SK-N-SH (cell line): ENCODE measurements around the gene MDM4. TPM values are rescaled to one million over a fixed set of nuclear protein-coding genes. Genes with fewer than 3 reads are reported as not detected.

Experiments
- CTCF ChIA-PET: fragments of 300-600, 350-600 bp; formaldehyde crosslinking; extraction: SDS; loops from one replicate; lab custom pipeline; 2021; lab: Yijun Ruan, JAX
- POLR2A ChIA-PET: fragments of 350-600 bp; sonication (Branson Sonifier 250); formaldehyde crosslinking; extraction: SDS; loops from one replicate; lab custom pipeline; 2020; ENCODE audit warnings: antibody characterized with exemption, inconsistent platforms; lab: Yijun Ruan, JAX
- DNase-seq: peaks from one replicate; pipeline ENCODE4 v3.0.0; 2012
- H2AFZ ChIP-seq: fragments of 200-600 bp; sonication (generic); 2 replicates; pipeline ENCODE4 v1.8.1; 2016; ENCODE audit warnings: antibody characterized with exemption, mild to moderate bottlenecking, low read depth
- H3F3A ChIP-seq: fragments of 200-600 bp; sonication (generic); replicated peaks from 2 replicates; pipeline ENCODE3; 2016; ENCODE audit warnings: antibody characterized with exemption, mild to moderate bottlenecking; ENCODE audit not compliant: insufficient read depth
- H3K27ac ChIP-seq, 2 experiments: fragments of 200-500 bp in 1 of 2; fragments of 200-600 bp in 1 of 2; sonication (Bioruptor generic) in 1 of 2; sonication (generic), shearing (Covaris generic) in 1 of 2; 2 replicates each; pipeline versions ENCODE4 v1.5.1 to v1.6.1; 2014 to 2016; ENCODE audit warnings: low read depth in 2 of 2, inconsistent platforms in 1 of 2, low read length in 1 of 2, mild to moderate bottlenecking in 1 of 2, mixed read lengths in 1 of 2
- H3K27me3 ChIP-seq: fragments of 200-600 bp; sonication (generic), shearing (Covaris generic); 2 replicates; pipeline ENCODE4 v1.6.1; 2016; ENCODE audit warnings: mixed run types; ENCODE audit not compliant: insufficient read depth
- H3K36me3 ChIP-seq, 2 experiments: fragments of 200-500 bp in 1 of 2; fragments of 200-600 bp in 1 of 2; sonication (Bioruptor generic) in 1 of 2; sonication (generic) in 1 of 2; replicated peaks in 1 of 2; 2 replicates each; pipeline versions ENCODE3 to v1.5.1; 2014 to 2016; ENCODE audit warnings: low read length in 1 of 2, mild to moderate bottlenecking in 1 of 2; ENCODE audit not compliant: insufficient read depth in 2 of 2, control insufficient read depth in 1 of 2
- H3K4me1 ChIP-seq, 2 experiments: fragments of 200-500 bp in 1 of 2; fragments of 200-600 bp in 1 of 2; sonication (Bioruptor generic) in 1 of 2; sonication (generic), shearing (Covaris generic) in 1 of 2; 2 replicates each; pipeline versions ENCODE4 v1.5.1 to v1.6.1; 2014 to 2016; ENCODE audit warnings: low read depth in 1 of 2, low read length in 1 of 2, mixed run types in 1 of 2; ENCODE audit not compliant: insufficient read depth in 2 of 2, control insufficient read depth in 1 of 2
- H3K4me2 ChIP-seq: fragments of 200-600 bp; sonication (generic), shearing (Covaris generic); 2 replicates; pipeline ENCODE4 v1.6.1; 2017; ENCODE audit warnings: mixed run types
- H3K4me3 ChIP-seq, 2 experiments: fragments of 200-500 bp in 1 of 2; fragments of 200-600 bp in 1 of 2; sonication (Bioruptor generic) in 1 of 2; sonication (generic), shearing (Covaris generic) in 1 of 2; 2 replicates each; pipeline versions ENCODE4 v1.5.1 to v1.8.1; 2014 to 2016; ENCODE audit warnings: low read depth in 2 of 2, inconsistent platforms in 1 of 2, low read length in 1 of 2, mild to moderate bottlenecking in 1 of 2, mixed read lengths in 1 of 2, moderate library complexity in 1 of 2
- H3K79me2 ChIP-seq: fragments of 200-600 bp; sonication (generic); 2 replicates; pipeline ENCODE4 v1.8.1; 2017; ENCODE audit warnings: mild to moderate bottlenecking; ENCODE audit not compliant: insufficient read depth
- H3K9ac ChIP-seq: fragments of 200-600 bp; sonication (generic); 2 replicates; pipeline ENCODE4 v1.6.1; 2017; ENCODE audit warnings: mixed run types
- H3K9me2 ChIP-seq: fragments of 200-600 bp; sonication (generic); 2 replicates; pipeline ENCODE4 v1.6.1; 2017; ENCODE audit warnings: mixed run types
- H3K9me3 ChIP-seq: fragments of 200-600 bp; sonication (generic); 2 replicates; pipeline ENCODE4 v1.6.1; 2017; ENCODE audit warnings: mixed run types, mild to moderate bottlenecking, moderate library complexity
- H4K20me1 ChIP-seq: fragments of 200-600 bp; sonication (generic); 2 replicates; pipeline ENCODE4 v1.6.1; 2017; ENCODE audit warnings: mild to moderate bottlenecking, mixed run types; ENCODE audit not compliant: insufficient read depth
- CHD2 ChIP-seq: fragments of 150-350 bp; IDR thresholded peaks from 2 replicates; pipeline ENCODE4 v1.6.1; 2018; ENCODE audit warnings: low read length; ENCODE audit not compliant: partially characterized antibody
- EP300 ChIP-seq, 2 experiments: IDR thresholded peaks; 2 replicates each; pipeline versions ENCODE4 v1.4.0 to v1.6.1; 2012; ENCODE audit warnings: borderline replicate concordance in 1 of 2, low read depth in 1 of 2, low read length in 1 of 2
- FOXM1 ChIP-seq: IDR thresholded peaks from 2 replicates; pipeline ENCODE4 v1.4.0; 2012; ENCODE audit warnings: low read depth, mild to moderate bottlenecking
- GATA2 ChIP-seq: sonication (generic); formaldehyde crosslinking; IDR thresholded peaks from 2 replicates; pipeline ENCODE4 v1.5.0; 2020; ENCODE audit warnings: mild to moderate bottlenecking, missing genetic modification reagents
- IRF3 ChIP-seq: fragments of 150-350 bp; IDR thresholded peaks from 2 replicates; pipeline ENCODE4 v1.6.1; 2016; ENCODE audit warnings: mild to moderate bottlenecking, low read depth, low read length
- JUND ChIP-seq: IDR thresholded peaks from 2 replicates; pipeline ENCODE4 v1.4.0; 2012
- MEF2A ChIP-seq: IDR thresholded peaks from 2 replicates; pipeline ENCODE4 v1.4.0; 2012; ENCODE audit warnings: low read depth, borderline replicate concordance
- NRF1 ChIP-seq: IDR thresholded peaks from 2 replicates; pipeline ENCODE4 v1.6.1; 2012; ENCODE audit warnings: low read depth, mild to moderate bottlenecking, low read length
- POLR2AphosphoS5 ChIP-seq: IDR thresholded peaks from 2 replicates; pipeline ENCODE4 v1.6.1; 2012; ENCODE audit warnings: low read depth, low read length
- RCOR1 ChIP-seq: fragments of 150-350 bp; IDR thresholded peaks from 2 replicates; pipeline ENCODE4 v1.6.1; 2017; ENCODE audit warnings: antibody characterized with exemption, low read length
- SMC3 ChIP-seq: IDR thresholded peaks from 2 replicates; pipeline ENCODE4 v1.6.1; 2012; ENCODE audit warnings: low read depth, low read length, improper control_type of control experiment
- TCF12 ChIP-seq: IDR thresholded peaks from 2 replicates; pipeline ENCODE4 v1.4.0; 2012
- USF1 ChIP-seq: IDR thresholded peaks from 2 replicates; pipeline ENCODE4 v1.4.0; 2012; ENCODE audit warnings: low read depth, borderline replicate concordance
- ZBTB33 ChIP-seq: IDR thresholded peaks from 2 replicates; pipeline ENCODE4 v1.4.0; 2012; ENCODE audit warnings: low read depth, borderline replicate concordance
- WGBS: methylation state at CpG from one replicate; pipeline ENCODE4 v1.1.6; 2017; ENCODE audit warnings: low lambda C conversion rate; 5-methylcytosine and 5-hydroxymethylcytosine counted together
- polyA plus RNA-seq, 3 experiments: library from polyadenylated mRNA; depleted of rRNA; stranded (reverse); fragments of >200 nt; gene quantifications; 2 replicates each; pipeline ENCODE4 v1.2.3, GENCODE V29; 2012

Gene MDM4
- polyA plus RNA-seq, 1 of the 3 experiments (the other 2 are of a cell fraction) = 6.2 TPM

GRCh38 chr1:204478921-204479320 lies 37.3 kb upstream of the MDM4 start:
- no peak overlapping the region for H3K4me2 ChIP-seq
- ChIA-PET CTCF (interaction anchor here (0.6 to 2.5 kb wide), 11 partner anchors 9 to 115 kb away, joined by 3 to 18 read pairs (median 5); partner anchors contain the start of gene PIK3C2B), POLR2A (no interaction called here)
- H3K9me2 ChIP-seq = no peaks in the 10 kb centered on the region
- TF ChIP-seq RCOR1 = no peak
- no peak for TF ChIP-seq MEF2A
- no peak for TF ChIP-seq JUND
- no peak for TF ChIP-seq SMC3
- TF ChIP-seq NRF1 = no peak
- no peak for TF ChIP-seq USF1
- TF ChIP-seq EP300 (IDR thresholded peaks at IDR 0.05; ENCODE audit: borderline replicate concordance in 1 of 2, low read depth in 1 of 2, low read length in 1 of 2) = no peak
- no peak for TF ChIP-seq ZBTB33
- TF ChIP-seq CHD2 = no peak
- no peak for TF ChIP-seq FOXM1
- TF ChIP-seq TCF12 = no peak
- no peak for TF ChIP-seq POLR2AphosphoS5
- TF ChIP-seq IRF3 = no peak
- no peak for TF ChIP-seq GATA2 (CRISPR knock-in tag)
- H3F3A ChIP-seq = no peaks in the 10 kb centered on the region
- no peak overlapping the region for H3K4me3 ChIP-seq
- H3K4me1 ChIP-seq = peaks cover 0 to 19% of the 10 kb centered on the region in 2 experiments; a peak in 3 of 4 replicates
- no peaks in the 10 kb centered on the region for H3K27me3 ChIP-seq
- no peaks in the 10 kb centered on the region for H3K36me3 ChIP-seq
- no peak overlapping the region for H3K9ac ChIP-seq
- H3K79me2 ChIP-seq = no peaks in the 10 kb centered on the region
- no peak overlapping the region for H2AFZ ChIP-seq
- 0 out of 2 replicates have a peak, but pooled peaks cover 2% of the 10 kb centered on the region for H4K20me1 ChIP-seq
- DNase-seq = no peak
- no peak overlapping the region for H3K27ac ChIP-seq
- 95% methylated on average over 2 of the region's 2 CpGs for WGBS
- H3K9me3 ChIP-seq = no peaks in the 10 kb centered on the region
